OCI-LY1 (cell line): ENCODE measurements around the gene GABRB3.

Experiments used
- H2AFZ ChIP-seq: fragments of 200-600 bp; sonication (generic), shearing (Covaris generic); 2 replicates; pipeline ENCODE4 v1.6.0; 2014; ENCODE audit warnings: antibody characterized with exemption, mild to moderate bottlenecking, low read length
- H3F3A ChIP-seq: fragments of 200-600 bp; sonication (generic), shearing (Covaris generic); 2 replicates; pipeline ENCODE4 v1.6.0; 2014; ENCODE audit warnings: mild to moderate bottlenecking, antibody characterized with exemption, low read length, moderate library complexity; ENCODE audit not compliant: insufficient read depth
- H3K27ac ChIP-seq: fragments of 200-600 bp; sonication (generic); 2 replicates; pipeline ENCODE4 v1.5.1; 2014; ENCODE audit warnings: low read length, mixed run types, mild to moderate bottlenecking, low read depth; ENCODE audit not compliant: poor library complexity, severe bottlenecking
- H3K27me3 ChIP-seq: fragments of 200-600 bp; sonication (generic); 2 replicates; pipeline ENCODE4 v1.6.0; 2014; ENCODE audit warnings: antibody characterized with exemption, mild to moderate bottlenecking, low read length, moderate library complexity; ENCODE audit not compliant: insufficient read depth
- H3K36me3 ChIP-seq: fragments of 200-600 bp; sonication (generic); 2 replicates; pipeline ENCODE4 v1.6.1; 2014; ENCODE audit warnings: mild to moderate bottlenecking, antibody characterized with exemption, low read length, moderate library complexity, mixed read lengths; ENCODE audit not compliant: insufficient read depth
- H3K4me1 ChIP-seq: fragments of 200-600 bp; sonication (generic); 2 replicates; pipeline ENCODE4 v1.5.1; 2014; ENCODE audit warnings: mild to moderate bottlenecking, low read length, moderate library complexity; ENCODE audit not compliant: insufficient read depth, severe bottlenecking
- H3K4me2 ChIP-seq: fragments of 200-600 bp; sonication (generic), shearing (Covaris generic); 2 replicates; pipeline ENCODE4 v1.6.1; 2014; ENCODE audit warnings: low read length
- H3K4me3 ChIP-seq: fragments of 200-600 bp; sonication (generic); 2 replicates; pipeline ENCODE4 v1.5.1; 2014; ENCODE audit warnings: low read length, low read depth, mild to moderate bottlenecking, mixed read lengths; ENCODE audit not compliant: poor library complexity, severe bottlenecking
- H3K79me2 ChIP-seq: fragments of 200-600 bp; shearing (Covaris generic); 2 replicates; pipeline ENCODE4 v1.6.1; 2016; ENCODE audit warnings: mixed run types, low read length, mixed read lengths; ENCODE audit not compliant: insufficient read depth
- H3K9ac ChIP-seq: fragments of 200-600 bp; sonication (generic), shearing (Covaris generic); 2 replicates; pipeline ENCODE4 v1.6.1; 2014; ENCODE audit warnings: mild to moderate bottlenecking, low read length, mixed read lengths
- H3K9me2 ChIP-seq: fragments of 200-600 bp; sonication (generic), shearing (Covaris generic); 2 replicates; pipeline ENCODE4 v1.6.1; 2014; ENCODE audit warnings: low read depth, mild to moderate bottlenecking, low read length, mixed read lengths
- H3K9me3 ChIP-seq: fragments of 200-600 bp; shearing (Covaris generic); 2 replicates; pipeline ENCODE4 v1.6.1; 2014; ENCODE audit warnings: low read length, mixed read lengths
- H4K20me1 ChIP-seq: fragments of 200-600 bp; sonication (generic), shearing (Covaris generic); 2 replicates; pipeline ENCODE4 v1.6.0; 2016; ENCODE audit warnings: mild to moderate bottlenecking, low read length; ENCODE audit not compliant: insufficient read depth
- CTCF ChIP-seq: fragments of 200-600 bp; sonication (generic), shearing (Covaris generic); IDR thresholded peaks from 2 replicates; pipeline ENCODE4 v1.5.1; 2017; ENCODE audit warnings: mild to moderate bottlenecking, antibody characterized with exemption, low read length, moderate library complexity, mixed read lengths
- EZH2 ChIP-seq: fragments of 200-600 bp; sonication (generic), shearing (Covaris generic); IDR thresholded peaks from 2 replicates; pipeline ENCODE4 v1.8.0; 2017; ENCODE audit warnings: borderline replicate concordance, mixed run types, mild to moderate bottlenecking, antibody characterized with exemption, low read length, moderate library complexity, mixed read lengths

GABRB3 gene

GRCh38 chr15:26661748-26662147 is 111.1 kb downstream of the GABRB3 start:
- TF ChIP-seq CTCF (no peak), EZH2 (no peak)
- H3K4me1 ChIP-seq, result no peaks in the 10 kb centered on the region
- no peak overlapping the region for H3K9ac ChIP-seq
- no peak overlapping the region for H3K4me3 ChIP-seq
- H3F3A ChIP-seq, result no peaks in the 10 kb centered on the region
- no peaks in the 10 kb centered on the region for H3K9me3 ChIP-seq
- no peaks in the 10 kb centered on the region for H3K79me2 ChIP-seq
- H2AFZ ChIP-seq, result no peak overlapping the region
- H3K27ac ChIP-seq, result no peak overlapping the region
- no peaks in the 10 kb centered on the region for H4K20me1 ChIP-seq
- H3K27me3 ChIP-seq, result no peaks in the 10 kb centered on the region
- no peaks in the 10 kb centered on the region for H3K36me3 ChIP-seq
- no peak overlapping the region for H3K4me2 ChIP-seq
- H3K9me2 ChIP-seq, result no peaks in the 10 kb centered on the region

DNA sequence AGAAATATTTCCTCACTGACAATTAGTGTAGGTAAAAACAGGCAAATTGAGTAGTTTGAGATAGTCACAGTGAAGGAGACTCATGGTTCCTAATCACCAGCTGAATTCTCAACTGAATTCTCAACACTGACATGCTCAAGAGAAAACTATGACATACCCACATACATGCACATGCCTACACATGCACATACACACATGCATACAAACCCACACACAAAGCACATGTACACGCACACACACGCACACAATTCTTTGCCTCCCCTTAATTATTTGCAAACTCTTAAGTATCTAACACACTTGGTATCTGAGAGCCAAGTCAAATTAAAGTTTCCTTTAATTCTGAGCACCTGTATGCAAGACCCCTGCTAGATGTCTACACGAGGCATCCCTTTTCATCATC is 111.8 kb downstream of the GABRB3 start:
- Histone ChIP-seq H3K4me1 (no peaks in the 10 kb centered on the region), H3K27ac (no peak overlapping the region), H2AFZ (no peak overlapping the region), H3K79me2 (no peaks in the 10 kb centered on the region), H3K9ac (no peak overlapping the region), H3K36me3 (no peaks in the 10 kb centered on the region), H3K4me2 (no peak overlapping the region), H3K9me3 (no peaks in the 10 kb centered on the region), H3K4me3 (no peak overlapping the region), H4K20me1 (no peaks in the 10 kb centered on the region), H3K9me2 (no peaks in the 10 kb centered on the region), H3K27me3 (no peaks in the 10 kb centered on the region), H3F3A (no peaks in the 10 kb centered on the region)
- TF ChIP-seq CTCF (no peak), EZH2 (no peak)

- TF ChIP-seq CTCF, result no peak
- no peak for TF ChIP-seq EZH2
- no peak overlapping the region for H3K4me2 ChIP-seq
- H2AFZ ChIP-seq, result no peak overlapping the region
- no peaks in the 10 kb centered on the region for H3K79me2 ChIP-seq
- no peaks in the 10 kb centered on the region for H4K20me1 ChIP-seq
- H3K27ac ChIP-seq, result no peak overlapping the region
- no peaks in the 10 kb centered on the region for H3K36me3 ChIP-seq
- H3F3A ChIP-seq, result no peaks in the 10 kb centered on the region
- H3K9me3 ChIP-seq, result no peaks in the 10 kb centered on the region
- no peak overlapping the region for H3K4me3 ChIP-seq
- H3K9me2 ChIP-seq, result no peaks in the 10 kb centered on the region
- H3K27me3 ChIP-seq, result no peaks in the 10 kb centered on the region
- no peaks in the 10 kb centered on the region for H3K4me1 ChIP-seq
- H3K9ac ChIP-seq, result no peak overlapping the region
These were observed 112.6 kb downstream of the GABRB3 start for GRCh38 chr15:26660241-26660640.
